Measurements from ENCODE around the gene KIF6. TPM values are rescaled to one million over a fixed set of nuclear protein-coding genes. Genes with fewer than 3 reads are reported as not detected.

Gene KIF6
- total RNA-seq, 1 experiment from 2014 or later, result not detected

DNA sequence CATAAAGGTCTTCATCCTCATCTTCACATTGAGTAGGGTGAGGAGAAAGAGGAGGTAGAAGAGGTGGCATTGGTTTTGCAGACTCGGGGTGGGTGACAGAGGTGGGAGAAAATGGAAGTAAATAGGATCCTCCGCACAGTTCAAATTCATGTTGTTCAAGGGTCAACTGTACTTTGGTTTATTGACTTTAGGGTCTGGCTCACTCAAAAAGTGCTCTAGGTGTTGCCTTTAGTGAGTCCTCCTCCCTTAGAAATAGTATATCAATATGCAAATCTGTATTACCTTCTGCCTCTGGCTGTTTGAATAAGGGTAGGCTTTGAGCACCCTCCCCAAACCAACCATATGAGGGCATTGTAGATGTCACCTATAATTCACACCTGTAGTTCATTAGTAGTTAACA, 54.7 kb downstream of the KIF6 start:
- ChIA-PET CTCF (no interaction called here), POLR2A (no interaction called here)
- no peaks in the 10 kb centered on the region for H3K27me3 ChIP-seq (ENCODE audit: control insufficient read depth, insufficient read depth, low read length)
- no peak overlapping the region for H3K27ac ChIP-seq (ENCODE audit: low read length)
- in situ Hi-C loops (cut with HindIII; ENCODE audit: low pct_unique_long_range_greater_than_20kb, low sequenced_read_pairs), result no loop called here
- H3K4me3 ChIP-seq (ENCODE audit: low read depth in 2 of 2, low read length in 2 of 2), result no peak overlapping the region
- intact Hi-C loops (cut with micrococcal nuclease; ENCODE audit: unreplicated experiment), result no loop called here
- no peaks in the 10 kb centered on the region for H3K4me1 ChIP-seq (ENCODE audit: control insufficient read depth, insufficient read depth, low read length)
- no peaks in the 10 kb centered on the region for H3K36me3 ChIP-seq (ENCODE audit: control insufficient read depth, insufficient read depth, low read length)
- ATAC-seq (no peak), DNase-seq (ENCODE audit: low read depth, low spot score) (no peak)
- BruUV-seq (replicated peaks), result no TSS peak
- TF ChIP-seq, protein P1, sequence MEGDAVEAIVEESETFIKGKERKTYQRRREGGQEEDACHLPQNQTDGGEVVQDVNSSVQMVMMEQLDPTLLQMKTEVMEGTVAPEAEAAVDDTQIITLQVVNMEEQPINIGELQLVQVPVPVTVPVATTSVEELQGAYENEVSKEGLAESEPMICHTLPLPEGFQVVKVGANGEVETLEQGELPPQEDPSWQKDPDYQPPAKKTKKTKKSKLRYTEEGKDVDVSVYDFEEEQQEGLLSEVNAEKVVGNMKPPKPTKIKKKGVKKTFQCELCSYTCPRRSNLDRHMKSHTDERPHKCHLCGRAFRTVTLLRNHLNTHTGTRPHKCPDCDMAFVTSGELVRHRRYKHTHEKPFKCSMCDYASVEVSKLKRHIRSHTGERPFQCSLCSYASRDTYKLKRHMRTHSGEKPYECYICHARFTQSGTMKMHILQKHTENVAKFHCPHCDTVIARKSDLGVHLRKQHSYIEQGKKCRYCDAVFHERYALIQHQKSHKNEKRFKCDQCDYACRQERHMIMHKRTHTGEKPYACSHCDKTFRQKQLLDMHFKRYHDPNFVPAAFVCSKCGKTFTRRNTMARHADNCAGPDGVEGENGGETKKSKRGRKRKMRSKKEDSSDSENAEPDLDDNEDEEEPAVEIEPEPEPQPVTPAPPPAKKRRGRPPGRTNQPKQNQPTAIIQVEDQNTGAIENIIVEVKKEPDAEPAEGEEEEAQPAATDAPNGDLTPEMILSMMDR (IDR thresholded peaks at IDR 0.05), result no peak
- no peak for TF ChIP-seq TCF7L2 (IDR thresholded peaks at IDR 0.05; ENCODE audit: low read depth, low read length)
- no peak for TF ChIP-seq POLR2AphosphoS5 (IDR thresholded peaks at IDR 0.05; ENCODE audit: low read depth, low read length)
- TF ChIP-seq SIN3A (IDR thresholded peaks at IDR 0.05; ENCODE audit: borderline replicate concordance, insufficient read depth, low read depth, low read length), result no peak
- TF ChIP-seq, protein P2, sequence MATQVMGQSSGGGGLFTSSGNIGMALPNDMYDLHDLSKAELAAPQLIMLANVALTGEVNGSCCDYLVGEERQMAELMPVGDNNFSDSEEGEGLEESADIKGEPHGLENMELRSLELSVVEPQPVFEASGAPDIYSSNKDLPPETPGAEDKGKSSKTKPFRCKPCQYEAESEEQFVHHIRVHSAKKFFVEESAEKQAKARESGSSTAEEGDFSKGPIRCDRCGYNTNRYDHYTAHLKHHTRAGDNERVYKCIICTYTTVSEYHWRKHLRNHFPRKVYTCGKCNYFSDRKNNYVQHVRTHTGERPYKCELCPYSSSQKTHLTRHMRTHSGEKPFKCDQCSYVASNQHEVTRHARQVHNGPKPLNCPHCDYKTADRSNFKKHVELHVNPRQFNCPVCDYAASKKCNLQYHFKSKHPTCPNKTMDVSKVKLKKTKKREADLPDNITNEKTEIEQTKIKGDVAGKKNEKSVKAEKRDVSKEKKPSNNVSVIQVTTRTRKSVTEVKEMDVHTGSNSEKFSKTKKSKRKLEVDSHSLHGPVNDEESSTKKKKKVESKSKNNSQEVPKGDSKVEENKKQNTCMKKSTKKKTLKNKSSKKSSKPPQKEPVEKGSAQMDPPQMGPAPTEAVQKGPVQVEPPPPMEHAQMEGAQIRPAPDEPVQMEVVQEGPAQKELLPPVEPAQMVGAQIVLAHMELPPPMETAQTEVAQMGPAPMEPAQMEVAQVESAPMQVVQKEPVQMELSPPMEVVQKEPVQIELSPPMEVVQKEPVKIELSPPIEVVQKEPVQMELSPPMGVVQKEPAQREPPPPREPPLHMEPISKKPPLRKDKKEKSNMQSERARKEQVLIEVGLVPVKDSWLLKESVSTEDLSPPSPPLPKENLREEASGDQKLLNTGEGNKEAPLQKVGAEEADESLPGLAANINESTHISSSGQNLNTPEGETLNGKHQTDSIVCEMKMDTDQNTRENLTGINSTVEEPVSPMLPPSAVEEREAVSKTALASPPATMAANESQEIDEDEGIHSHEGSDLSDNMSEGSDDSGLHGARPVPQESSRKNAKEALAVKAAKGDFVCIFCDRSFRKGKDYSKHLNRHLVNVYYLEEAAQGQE (IDR thresholded peaks at IDR 0.05; ENCODE audit: insufficient read depth in 1 of 2, low read depth in 2 of 2, low read length in 1 of 2), result no peak
- no peaks in the 10 kb centered on the region for H3K9me3 ChIP-seq (ENCODE audit: control insufficient read depth, insufficient read depth, low read depth, low read length)

DNA sequence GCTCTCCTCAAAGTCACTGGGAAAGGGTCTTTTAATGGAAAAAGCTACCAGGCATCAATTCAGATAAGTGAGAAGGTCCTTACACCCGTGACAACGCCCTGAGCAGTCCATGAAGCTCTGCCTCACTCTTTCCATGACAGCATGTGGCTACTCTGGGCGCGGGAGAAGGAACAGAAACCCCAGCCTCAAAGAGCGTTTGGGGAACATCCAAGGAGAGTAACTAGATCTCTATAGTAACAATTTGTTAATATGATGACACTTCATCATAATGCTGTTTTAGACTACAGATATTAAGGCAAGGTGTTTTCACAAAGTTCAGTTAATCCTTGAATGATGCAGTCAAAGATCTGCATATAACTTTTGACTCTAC, 55.2 kb downstream of the KIF6 start:
- Histone ChIP-seq H3K4me3 (ENCODE audit: low read depth in 2 of 2, low read length in 2 of 2) (no peak overlapping the region), H3K4me1 (ENCODE audit: control insufficient read depth, insufficient read depth, low read length) (no peaks in the 10 kb centered on the region), H3K27ac (ENCODE audit: low read length) (no peak overlapping the region), H3K9me3 (ENCODE audit: control insufficient read depth, insufficient read depth, low read depth, low read length) (no peaks in the 10 kb centered on the region), H3K36me3 (ENCODE audit: control insufficient read depth, insufficient read depth, low read length) (no peaks in the 10 kb centered on the region), H3K27me3 (ENCODE audit: control insufficient read depth, insufficient read depth, low read length) (no peaks in the 10 kb centered on the region)
- no TSS peak for BruUV-seq (replicated peaks)
- ChIA-PET POLR2A (no interaction called here), CTCF (no interaction called here)
- DNase-seq (ENCODE audit: low read depth, low spot score), result no peak
- intact Hi-C loops (cut with micrococcal nuclease; ENCODE audit: unreplicated experiment) (no loop called here), in situ Hi-C loops (cut with HindIII; ENCODE audit: low pct_unique_long_range_greater_than_20kb, low sequenced_read_pairs) (no loop called here)
- no peak for TF ChIP-seq TCF7L2 (IDR thresholded peaks at IDR 0.05; ENCODE audit: low read depth, low read length)
- TF ChIP-seq, protein P1 (IDR thresholded peaks at IDR 0.05), result no peak
- no peak for TF ChIP-seq SIN3A (IDR thresholded peaks at IDR 0.05; ENCODE audit: borderline replicate concordance, insufficient read depth, low read depth, low read length)
- TF ChIP-seq POLR2AphosphoS5 (IDR thresholded peaks at IDR 0.05; ENCODE audit: low read depth, low read length), result no peak
- TF ChIP-seq, protein P2 (IDR thresholded peaks at IDR 0.05; ENCODE audit: insufficient read depth in 1 of 2, low read depth in 2 of 2, low read length in 1 of 2), result no peak
- ATAC-seq, result no peak

All from Panc1 (cell line).